ELF-1 (cell line): ENCODE data around the gene PSMD8.
"Not testable (repeated sequence)": the region's sequence is repeated elsewhere in the genome, so short reads cannot be mapped to it uniquely, and the experiment has no call there.

Source experiments
- DNase-seq: peaks from one replicate; pipeline ENCODE4 v3.0.0-alpha.2; 2016; ENCODE audit warnings: low read depth, low spot score

Gene PSMD8

DNA sequence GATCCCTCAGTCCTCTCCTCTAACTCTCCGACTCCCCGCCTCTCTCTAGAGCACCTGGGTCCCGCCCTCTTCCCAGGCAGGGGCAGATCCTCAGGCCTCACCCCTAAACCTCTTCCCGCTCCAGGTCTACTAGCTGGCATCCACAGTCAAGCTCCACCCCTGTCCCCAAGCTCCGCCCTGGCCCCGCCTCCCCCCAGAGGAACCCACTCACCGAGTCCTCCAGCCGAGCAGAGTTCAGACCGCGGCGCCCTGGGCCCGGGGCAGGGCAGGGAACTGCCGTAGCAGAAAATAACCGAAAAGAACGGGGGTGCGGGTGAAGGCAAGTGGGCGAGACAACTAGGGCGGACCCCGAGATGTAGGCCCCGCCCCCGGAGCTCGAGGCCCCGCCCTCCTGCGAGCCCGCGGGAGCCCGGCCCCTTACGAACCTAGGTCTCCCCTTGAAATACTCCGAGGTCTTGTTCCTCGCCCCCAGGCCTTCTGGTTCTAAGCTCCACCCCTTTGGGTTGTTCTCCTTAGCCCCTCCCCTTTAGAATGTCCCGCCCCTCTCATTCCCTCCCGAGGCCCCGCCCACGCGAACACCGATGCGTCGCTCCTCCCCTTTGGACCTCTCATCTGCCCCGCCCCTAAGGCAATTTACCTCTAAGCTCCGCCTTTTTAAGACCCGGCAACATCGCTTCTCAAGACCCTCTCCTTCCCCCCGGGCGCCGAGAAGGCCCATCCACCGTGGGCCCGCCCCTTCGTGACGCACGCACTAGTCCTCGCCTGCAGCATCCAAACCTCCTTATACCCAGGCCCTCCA is 13.4 kb downstream of the PSMD8 start, which contains the start of gene GGN:
GGN (minus strand) TSS at position 485 of the 799 bp plus-strand sequence. CDS start 773 bp downstream, outside the sequence.
- peak; percentile 98 for DNase-seq

DNA sequence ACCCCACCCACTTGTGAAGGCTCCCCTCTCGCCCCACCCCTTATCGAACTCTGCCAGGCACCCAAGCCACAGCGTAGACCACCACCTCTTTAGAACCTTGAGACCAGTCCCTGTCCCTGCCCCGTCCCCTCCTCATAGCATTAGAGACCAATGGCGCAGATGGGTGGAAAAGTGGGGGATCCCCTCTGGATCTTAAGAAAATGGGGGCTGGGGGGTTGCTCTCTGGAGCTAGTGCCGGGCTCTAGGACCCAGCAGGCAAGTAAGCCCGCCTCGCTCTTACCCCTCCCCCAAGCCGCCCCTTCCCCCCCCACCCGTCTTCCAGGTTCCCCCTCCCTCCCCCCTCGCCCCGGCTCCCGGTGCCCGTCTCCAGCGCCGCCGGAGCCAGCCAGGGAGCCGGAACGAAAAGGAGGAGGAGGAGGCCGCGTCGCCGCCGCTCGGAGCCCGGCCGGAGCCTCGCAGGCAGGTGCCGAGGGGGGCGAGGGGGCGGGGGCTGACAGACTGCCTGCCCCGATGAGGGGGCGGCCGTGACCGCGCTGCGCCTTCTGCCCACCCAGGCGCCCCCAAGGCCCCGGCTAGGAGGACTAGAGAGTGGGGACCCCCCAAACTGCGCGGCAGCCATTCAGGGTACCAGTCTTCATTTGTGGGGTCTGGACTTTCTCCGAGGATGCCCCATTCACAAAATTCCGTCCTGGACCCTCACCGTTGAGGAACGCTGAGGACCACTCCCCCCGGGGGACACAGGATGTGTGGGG is 14.2 kb downstream of the PSMD8 start, which contains the start of gene SPRED3:
SPRED3 (plus strand) TSS at position 349 of the 752 bp plus-strand sequence. CDS start 1,606 bp downstream, outside the sequence.
- DNase-seq: peak; percentile 47

DNA sequence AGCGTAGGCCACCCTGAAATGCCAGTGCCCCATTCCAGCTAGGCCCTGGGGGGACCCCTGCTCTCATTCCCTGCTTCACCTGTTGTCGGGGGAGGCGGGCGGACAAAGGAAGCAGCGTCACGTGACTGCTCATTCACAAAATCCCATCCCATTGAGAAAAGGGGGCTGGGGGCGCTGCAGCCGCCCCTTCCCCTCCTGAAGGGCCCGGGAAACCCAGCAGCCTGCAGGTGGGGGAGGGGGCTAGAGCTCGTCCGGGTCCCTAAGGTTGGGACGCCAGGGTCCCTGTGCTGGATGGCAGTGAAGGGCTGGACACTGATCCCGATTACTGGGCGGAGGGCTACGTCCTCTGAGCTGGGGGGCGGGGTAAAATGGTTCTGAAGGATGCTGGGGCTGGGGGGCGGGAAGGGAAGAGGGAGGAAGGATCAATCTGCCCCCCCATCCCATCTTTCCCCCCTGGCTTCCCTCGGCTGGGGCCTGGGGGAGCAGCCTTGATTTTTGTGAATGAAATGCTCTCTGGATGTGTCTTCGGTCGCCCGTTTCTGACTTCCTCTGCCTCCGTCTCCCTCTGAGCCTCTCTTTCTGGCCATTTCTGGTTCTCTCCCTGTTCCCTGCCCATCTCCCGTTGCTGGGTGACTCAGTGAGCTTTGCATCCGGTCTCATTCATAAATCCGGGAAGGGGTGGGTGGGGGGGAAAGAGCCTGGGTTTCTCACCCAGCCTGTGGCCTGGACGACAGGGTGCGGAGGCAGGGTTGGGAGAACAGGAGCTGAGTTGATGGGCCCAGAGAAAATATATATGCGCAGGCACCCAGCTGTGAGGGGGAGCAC is 14.9 kb downstream of the PSMD8 start:
- peak; percentile 30 for DNase-seq

DNA sequence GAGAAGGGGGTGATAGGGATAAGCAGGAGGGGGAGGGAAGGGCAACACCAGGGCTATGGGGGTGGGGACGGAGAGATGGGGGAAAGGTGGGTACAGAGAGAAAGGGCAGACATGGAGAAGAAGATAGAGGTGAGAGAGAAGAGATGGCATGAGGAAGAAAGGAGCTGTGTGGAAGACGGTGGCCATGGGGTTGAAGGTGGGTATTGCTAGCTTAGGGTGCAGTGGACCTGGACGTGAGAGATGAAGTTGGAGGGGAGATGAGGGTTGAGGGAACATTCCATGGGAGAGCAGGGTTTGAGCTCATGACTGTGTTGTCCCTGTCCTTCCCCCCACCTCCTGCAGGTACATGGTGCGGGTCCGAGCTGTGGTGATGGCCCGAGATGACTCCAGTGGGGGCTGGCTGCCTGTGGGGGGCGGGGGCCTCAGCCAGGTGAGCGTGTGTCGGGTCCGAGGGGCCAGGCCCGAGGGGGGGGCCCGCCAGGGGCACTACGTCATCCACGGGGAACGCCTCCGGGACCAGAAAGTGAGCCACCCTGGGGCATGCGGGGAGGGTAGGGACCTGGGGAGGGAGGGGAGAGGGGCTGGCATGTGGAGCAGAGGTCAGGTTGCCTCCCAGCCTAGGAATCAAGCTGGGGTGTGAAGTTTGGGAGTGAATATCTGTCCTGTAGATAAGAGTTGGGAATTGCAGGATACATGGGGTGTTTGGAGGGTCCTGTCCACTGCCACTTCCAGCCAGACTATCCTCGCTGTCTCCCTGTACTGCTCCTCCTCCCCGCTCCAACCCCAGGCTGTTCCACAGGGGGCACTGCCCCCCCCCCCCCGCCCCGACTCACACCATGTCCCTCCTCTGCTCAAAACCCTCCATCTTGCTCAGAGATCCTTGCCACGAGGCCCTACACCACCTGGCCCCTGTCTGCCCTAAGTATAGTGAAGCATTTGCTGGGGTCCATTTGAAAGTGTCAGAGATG is 15.9 kb downstream of the PSMD8 start:
- no peak for DNase-seq

DNA sequence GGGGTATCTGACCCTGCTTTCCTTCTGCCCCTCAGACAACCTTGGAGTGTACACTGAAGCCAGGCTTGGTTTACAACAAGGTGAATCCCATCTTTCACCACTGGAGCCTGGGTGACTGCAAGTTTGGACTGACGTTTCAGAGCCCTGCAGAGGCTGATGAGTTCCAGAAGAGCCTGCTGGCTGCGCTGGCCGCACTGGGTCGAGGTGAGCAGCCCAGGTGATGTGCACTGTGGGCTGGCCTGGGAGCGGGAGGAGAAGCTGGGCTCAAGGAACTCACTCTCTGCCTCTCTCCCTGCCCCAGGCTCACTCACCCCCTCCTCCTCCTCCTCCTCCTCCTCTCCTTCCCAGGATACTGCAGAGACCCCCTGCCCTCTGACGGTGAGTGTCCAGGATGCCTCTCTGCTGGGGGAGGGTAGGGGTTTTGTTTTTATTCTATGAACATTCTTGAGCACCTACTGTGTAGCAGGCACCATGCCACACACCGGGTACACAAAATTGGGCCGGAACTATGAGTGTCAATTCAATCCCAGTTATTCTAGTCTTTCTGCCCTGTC is 17.6 kb downstream of the PSMD8 start:
- peak; percentile 56 for DNase-seq

DNA sequence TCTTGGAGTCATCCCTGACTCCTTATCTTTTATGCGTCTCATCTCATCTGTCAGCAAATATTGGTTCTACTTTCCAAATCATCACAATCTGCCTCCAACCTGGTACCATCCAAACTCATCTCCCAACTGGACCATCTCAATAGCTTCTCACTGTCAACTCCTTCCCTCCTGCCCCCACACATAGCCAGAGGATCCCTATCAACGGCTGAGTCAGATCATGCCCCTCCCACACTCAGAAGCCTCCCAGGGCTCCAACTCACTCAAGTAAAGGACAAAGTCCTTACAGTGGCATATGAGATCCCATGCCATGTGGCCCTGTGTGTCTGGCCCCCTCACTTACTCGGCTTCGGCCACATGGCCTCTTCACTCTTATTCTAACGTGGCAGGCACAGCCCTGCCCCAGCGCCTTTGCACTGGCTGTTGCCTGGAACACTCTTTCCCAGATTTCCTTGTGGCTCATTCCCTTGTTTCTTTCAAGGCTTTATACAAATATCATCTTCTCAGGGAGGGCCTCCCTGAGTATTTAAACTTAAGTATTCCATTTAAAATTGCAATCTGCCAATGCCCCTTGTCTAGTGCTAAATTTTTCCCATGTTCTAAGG is 18.4 kb downstream of the PSMD8 start:
- DNase-seq: no peak

DNA sequence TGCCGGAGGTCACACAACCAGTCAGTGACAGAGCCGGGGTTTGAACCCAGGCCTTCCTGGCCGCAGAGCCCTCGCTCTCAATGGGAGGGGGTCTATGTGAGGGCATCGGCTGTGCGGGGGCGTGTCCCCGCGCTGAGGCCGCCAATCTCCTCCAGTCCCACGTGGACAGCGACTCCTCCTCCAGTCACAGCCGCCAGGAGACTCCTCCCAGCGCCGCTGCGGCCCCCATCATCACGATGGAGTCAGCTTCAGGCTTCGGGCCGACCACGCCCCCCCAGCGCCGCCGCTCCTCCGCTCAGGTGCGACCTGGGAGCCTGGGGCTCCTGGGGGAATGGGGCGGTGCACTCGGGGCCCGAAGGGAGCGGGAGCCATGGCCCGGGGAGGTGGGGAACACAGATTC is 20.1 kb downstream of the PSMD8 start:
- peak; percentile 95 for DNase-seq

DNA sequence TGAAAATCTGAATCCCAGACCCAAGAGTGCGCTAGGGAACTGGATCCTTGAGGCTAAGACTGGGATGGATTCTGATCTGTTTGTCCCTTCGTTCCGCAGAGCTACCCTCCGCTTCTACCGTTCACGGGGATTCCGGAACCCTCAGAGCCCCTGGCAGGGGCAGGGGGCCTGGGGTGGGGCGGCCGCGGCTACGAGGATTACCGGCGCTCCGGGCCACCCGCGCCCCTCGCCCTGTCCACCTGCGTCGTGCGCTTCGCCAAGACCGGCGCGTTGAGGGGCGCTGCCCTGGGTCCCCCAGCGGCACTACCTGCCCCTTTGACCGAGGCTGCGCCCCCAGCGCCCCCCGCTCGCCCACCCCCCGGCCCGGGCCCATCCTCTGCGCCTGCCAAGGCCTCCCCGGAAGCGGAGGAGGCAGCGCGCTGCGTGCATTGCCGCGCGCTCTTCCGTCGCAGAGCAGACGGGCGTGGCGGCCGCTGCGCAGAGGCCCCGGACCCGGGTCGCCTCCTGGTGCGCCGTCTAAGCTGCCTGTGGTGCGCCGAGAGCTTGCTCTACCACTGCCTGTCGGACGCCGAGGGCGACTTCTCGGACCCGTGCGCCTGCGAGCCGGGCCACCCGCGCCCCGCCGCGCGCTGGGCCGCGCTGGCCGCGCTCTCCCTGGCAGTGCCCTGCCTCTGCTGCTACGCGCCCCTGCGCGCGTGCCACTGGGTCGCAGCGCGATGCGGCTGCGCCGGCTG is 21.2 kb downstream of the PSMD8 start:
- no peak for DNase-seq

DNA sequence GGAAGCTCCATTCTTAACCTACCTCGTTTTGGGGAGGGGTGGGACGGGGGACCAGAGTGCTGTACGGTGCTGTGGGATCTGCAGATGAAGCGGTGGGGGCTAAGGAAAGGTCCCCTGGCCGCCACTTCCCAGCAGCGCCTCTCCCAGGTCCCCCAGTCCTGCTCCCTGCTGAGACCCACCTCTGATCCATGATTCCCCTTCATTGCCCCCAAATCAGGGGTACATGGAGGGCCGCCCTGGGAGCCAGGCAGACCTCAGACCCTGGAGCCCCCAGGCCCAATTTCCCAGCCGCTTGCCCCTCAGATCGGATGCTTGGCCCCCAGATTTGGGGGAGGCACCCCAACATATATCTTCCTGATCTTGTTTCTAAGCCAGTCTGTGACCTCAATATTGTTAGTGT is 24.7 kb downstream of the PSMD8 start:
- DNase-seq: no peak

DNA sequence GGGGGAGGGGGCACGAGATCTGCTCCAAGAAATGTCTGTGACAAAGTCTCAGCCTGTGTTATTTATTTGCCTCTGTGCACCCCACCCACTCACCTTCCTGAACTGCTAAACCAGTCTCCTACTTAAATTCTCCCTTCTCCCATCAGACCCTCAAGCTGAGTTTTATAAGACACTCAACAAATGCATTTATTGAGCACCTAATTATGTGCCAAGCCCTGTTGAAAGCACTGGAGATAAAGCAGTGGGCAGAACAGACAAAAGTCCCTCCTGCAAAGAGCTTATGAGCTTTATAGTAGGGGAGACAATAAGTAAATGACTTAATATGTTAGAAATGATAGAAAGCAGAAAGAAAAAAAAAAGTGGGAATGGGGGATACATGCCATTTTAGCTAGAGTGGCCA is 25.2 kb downstream of the PSMD8 start:
- no peak for DNase-seq

DNA sequence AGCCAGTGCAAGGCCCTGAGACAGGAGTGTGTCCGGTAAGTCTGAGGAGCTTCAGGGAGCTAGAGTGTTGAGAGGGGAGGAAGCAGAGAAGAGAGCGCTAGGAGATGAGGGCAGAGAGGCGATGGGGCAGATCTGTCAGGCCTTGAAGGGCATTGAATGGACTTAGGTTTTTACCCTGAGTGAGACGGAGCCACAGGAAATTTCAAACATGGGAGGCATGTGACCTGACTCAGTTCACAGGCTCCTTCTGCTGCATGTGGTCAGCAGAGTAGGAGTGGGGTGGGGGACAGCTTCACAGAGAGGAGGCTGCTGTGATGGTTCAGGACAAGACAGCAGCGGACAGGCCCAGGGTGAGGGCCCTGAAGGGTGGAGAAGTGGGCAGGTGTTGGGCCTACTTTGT is 26.0 kb downstream of the PSMD8 start:
- no peak for DNase-seq

DNA sequence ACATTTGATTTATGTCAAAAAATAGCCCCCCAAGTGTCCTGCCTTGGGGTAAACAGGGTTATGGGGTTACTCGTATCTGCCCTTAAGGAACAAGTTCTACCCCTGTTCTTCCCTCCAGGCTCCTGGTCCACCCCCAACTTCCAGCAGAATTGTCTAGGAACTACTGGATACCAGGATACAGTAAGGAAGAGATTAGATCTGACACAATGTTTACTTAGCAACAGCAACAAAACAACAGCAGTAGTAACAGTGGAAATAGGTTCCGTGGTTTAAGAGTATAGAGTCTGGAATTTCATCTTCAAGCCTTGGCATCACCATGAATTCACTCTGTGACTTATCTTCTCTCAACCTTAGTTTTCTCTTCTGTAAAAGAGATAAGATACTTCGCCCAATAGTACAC is 26.8 kb downstream of the PSMD8 start:
- no peak for DNase-seq

DNA sequence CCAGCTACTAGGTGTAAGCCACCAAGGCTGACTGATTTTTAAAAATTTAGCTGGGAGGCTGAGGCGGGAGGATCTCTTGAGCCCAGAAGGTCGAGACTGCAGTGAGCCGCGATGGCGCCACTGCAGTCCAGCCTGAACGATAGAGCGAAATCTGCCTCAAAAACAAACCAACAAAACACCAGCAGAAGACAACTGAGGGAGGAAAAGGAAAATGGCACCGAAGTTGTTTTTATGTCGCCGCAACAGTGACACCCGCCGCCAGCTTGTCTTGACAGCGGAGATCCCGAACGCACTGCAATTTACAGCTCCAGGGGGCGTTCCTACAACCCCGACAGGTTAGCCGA is 28.2 kb downstream of the PSMD8 start:
- DNase-seq: no peak

DNA sequence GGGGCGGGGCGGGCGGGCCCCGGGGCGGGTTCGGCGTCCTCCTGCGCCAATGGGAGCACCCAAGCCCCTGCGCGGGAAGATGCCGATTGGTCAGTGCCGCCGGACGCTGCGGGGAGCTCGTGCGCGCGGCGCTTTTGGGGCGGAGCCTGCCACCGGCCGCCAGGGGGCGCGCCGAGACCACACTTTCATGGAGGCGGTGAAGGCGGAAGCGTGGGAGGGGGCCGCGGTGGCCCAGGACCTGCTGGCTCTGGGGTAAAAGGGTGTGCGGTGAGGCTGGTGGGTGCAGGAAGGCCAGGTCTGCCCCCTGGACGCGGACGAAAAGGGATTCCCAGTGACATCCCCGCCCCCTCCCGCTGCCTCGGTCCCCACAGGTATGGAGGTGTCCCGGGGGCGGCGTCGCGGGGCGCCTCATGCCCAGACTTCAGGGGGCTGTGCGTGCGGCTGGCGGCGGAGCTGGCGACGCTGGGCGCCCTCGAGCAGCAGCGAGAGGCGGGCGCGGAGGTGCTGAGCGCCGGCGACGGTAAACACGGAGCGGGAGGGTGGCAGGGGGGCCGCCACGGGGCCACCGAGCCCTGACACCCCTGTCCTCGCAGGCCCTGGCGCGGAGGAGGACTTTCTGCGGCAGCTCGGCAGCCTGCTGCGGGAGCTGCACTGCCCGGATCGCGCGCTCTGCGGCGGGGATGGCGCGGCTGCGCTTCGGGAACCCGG is 28.8 kb downstream of the PSMD8 start, which contains the start of gene FAM98C:
FAM98C (plus strand) TSS at position 127 of the 708 bp plus-strand sequence; CDS start at position 188, 61 bp downstream.
- DNase-seq: peak; percentile 99

DNA sequence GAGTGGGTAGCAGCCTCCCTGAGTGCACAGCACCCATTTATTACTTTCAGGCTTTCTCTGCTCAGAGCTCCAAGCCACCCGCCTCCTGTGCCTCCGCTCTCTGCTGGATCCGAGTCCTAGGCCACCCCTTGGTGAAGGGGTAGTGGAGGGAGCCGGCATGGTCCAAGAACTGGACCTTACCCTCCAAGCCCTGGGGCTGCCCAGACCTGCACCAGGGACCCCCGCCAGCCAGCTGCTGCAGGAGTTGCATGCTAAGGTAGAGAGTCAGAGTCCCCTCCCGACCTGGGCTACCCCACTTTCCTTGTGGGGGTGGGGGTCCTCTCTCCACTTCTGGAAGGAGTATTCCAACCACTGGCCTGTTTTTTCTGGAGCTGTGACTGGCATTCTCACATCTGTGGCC is 30.5 kb downstream of the PSMD8 start:
- no peak for DNase-seq

DNA sequence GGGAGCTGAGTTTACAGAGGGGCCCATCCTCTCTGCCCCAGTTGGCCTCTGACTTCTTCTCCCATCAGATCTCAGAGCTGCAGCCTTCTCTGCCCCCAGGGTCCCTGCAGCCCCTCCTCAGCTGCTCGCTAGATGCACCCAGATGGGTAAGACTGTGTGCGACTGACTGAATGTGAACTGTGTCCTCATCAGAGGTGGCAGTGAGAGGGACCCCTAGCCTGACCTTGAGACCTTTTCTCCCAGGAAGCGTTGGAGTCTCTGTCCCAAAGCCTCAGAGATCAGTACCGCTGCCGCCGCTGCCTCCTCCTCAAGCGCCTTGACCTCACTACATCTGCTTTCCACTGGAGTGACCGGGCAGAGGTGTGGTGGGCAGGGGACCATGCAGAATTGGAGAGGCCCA is 30.9 kb downstream of the PSMD8 start:
- DNase-seq: no peak

DNA sequence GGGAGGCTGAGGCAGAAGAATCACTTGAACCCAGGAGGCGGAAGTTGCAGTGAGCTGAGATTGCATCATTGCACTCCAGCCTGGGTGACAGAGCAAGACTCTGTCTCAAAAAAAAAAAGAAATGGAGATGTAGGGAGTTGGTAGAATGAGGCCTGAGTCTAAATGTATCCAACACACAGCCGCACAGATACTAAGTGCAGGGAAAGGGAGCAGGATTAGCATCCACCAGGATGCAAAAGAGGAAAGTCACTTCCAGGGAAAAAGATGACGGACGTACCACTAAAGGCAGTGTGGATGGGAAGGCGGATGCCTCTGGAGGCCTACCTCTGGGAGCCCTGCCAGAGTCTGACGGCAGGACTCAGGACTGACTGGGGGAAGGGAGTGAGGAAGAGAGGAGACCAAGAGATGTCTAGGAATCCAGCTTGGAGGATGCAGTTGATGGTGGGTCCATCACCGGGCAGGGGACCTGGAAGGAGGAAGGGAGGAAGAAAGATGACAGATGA is 35.3 kb downstream of the PSMD8 start:
- no peak for DNase-seq

DNA sequence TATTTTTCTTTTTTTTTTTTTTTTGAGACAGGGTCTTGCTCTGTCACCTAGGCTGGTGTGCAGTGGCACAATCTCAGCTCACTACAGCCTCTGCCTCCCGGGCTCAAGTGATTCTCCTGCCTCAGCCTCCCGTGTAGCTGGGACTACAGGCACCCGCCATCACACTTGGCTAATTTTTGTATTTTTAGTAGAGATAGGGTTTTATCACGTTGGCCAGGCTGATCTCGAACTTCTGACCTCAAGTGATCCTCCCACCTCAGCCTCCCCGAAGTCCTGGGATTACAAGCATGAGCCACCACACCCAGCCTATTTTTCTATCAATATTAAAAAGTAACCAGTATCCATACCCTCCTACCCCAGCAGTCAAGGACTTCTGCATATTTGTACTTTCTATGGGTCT is 36.0 kb downstream of the PSMD8 start:
- not testable (repeated sequence) for DNase-seq
